Measurements from ENCODE around the gene CFAP45.
"Not testable (repeated sequence)": the region's sequence is repeated elsewhere in the genome, so short reads cannot be mapped to it uniquely, and the experiment has no call there.

CFAP45 gene

DNA sequence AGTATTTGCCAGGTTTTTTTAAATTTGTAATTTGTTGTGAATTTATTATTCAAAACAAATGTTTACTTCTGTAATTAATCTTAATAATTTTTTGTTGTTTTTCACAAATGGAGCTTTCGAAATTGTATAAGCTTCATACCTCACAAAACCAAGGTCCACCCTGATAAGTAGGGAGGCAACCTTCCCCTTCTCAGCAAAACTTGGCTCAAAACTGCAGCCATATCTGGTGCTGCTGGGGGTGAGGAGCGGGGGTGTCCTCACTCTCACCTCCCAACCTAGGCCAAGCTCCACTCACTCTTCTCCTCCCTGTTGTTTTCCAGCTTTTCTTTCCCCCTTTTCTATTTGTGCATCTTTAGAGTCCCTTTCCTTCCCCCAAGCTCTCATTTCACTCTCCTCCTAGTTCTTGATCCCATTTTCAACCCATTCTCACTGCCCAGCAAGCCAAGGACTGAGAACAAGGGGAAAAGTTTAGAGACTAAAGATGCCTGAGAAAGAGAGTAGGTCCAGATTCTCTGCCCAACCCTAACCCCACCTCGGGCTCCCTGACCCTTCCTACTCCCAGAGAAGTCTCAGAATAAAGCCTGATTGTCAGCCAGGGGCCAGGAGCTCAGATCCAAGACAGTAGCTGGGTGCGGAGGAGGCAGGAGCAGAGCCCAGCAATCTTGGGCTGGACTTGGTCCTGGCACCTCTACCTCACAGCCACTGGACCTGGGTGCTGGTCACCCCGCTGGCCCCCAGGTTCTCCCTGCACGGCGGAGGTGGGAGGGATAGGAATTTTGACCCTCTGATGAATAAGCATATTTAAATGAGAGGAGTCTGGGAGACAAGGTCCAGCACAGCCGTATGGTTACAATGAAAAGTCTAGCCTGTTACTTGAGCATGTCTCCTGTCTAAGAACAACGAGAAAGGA lies 8.3 kb upstream of the CFAP45 start:
- no peak for FAIRE-seq
- no peak for DNase-seq (ENCODE audit: low spot score)

DNA sequence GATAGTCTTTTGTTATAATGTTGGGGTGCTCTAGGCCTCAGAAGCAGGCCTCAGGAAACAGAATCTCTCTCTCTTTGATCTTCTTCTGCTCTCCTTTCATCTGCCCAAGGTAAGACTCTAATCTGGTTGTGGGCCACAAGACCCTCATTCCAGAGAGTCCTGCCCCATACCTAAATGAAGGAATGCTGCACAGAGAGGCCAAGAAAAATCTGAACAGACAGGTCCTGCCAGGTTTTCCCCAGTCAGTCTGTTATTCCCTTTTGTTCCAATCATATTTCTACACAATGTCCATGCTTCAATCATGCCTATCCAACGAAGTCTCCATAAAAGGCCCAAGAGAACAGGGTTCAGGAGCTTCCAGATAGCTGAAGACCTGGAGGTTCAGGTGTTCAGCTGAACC lies 7.0 kb upstream of the CFAP45 start:
- no peak for DNase-seq (ENCODE audit: low spot score)
- FAIRE-seq, result no peak

DNA sequence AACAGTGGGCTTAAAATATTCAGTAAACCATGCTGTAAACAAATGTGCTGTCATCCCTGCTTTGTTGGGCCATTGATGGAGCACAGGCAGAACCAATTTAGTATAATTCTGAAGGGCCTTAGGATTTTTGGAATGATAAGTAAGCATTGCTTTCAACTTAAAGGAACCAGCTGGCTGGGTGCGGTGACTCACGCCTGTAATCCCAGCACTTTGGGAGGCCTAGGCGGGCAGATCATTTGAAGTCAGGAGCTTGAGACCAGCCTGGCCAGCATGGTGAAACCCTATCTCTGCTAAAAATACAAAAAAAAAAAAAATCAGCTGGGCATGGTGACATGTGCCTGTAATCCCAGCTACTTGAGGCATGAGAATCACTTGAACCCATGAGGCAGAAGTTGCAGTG lies 4.1 kb upstream of the CFAP45 start:
- not testable (repeated sequence) for DNase-seq (ENCODE audit: low spot score); FAIRE-seq

DNA sequence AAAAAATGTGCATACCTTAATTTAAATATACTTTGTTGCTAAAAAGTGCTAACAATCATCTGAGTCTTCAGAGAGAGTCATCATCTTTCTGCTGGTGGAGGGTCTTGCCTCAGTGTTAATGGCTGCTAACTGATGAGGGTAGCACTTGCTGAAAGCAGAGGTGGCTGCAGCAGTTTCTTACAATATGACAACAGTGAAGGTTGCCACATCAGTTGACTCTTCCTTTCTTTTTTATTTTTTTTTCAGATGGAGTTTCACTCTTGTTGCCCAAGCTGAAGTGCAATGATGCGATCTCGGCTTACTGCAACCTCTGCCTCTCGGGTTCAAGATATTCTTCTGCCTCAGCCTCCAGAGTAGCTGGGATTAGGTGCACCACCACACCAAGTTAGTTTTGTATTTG lies 2.6 kb upstream of the CFAP45 start:
- no peak for FAIRE-seq
- no peak for DNase-seq (ENCODE audit: low spot score)

DNA sequence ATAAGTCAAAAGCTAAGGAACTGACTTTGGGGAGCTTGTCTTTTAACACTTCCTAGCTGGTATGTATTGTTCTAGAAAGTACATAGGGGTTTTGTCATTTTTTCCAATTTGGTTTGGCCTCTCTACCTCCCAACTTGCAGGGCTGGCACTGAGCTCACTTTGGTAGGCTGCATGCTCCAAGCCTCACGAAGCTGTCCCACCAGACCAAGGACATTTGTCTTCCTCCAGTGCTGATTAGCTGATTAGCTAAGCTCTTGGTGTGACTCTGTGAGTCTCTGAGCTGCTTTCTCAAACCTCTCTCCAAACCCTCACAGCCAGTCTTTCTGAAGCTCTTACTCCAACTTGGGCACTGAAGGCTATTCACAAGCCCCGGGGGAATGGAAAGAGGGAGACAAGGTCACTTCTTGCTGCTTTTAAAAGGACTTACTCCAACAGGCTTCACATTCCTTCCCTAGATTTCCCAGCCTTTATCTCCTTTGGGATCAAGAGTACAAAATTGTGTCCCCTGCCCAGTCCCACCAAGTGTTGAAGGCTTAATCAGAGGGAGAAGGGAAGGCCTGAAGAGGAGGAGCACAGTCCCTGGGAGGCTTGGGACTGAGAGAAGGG lies 893 bp upstream of the CFAP45 start:
- FAIRE-seq, result no peak
- no peak for DNase-seq (ENCODE audit: low spot score)

DNA sequence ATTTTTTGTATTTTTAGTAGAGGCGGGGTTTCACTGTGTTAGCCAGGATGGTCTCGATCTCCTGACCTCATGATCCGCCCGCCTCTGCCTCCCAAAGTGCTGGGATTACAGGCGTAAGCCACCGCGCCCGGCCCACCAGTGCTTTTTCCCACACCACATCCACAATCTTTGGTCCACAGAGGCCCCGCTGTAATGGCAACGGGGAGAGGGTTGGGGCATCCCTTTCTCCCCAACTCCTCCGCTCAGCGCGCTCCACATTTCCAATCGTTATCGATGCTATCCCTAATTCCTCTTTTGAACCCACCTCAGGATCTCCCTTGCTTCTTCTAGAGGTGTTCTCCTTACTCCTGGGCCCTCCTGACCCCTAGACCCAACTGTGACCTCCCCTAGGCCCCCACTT lies 331 bp downstream of the CFAP45 start:
- FAIRE-seq; DNase-seq (ENCODE audit: low spot score): not testable (repeated sequence)

DNA sequence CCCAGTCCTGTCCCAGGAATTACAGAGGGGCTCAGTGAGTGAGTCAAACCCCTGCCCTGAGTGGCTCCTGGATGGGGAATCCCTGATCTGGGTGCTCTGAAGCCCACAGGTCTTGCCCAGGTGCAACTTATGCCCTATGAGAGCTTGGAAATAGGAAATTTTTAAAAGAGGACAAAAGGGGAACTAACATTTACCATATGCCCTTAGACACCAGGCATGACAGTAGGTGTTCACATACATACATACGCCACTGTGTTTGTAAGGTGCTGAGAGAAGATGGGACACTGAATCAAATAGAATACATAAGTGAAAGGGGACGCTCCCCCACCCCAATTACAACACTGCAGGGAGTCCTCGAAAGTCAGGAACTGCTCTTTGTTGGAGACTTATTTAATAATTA lies 1.4 kb downstream of the CFAP45 start:
- no peak for FAIRE-seq
- DNase-seq (ENCODE audit: low spot score), result no peak

DNA sequence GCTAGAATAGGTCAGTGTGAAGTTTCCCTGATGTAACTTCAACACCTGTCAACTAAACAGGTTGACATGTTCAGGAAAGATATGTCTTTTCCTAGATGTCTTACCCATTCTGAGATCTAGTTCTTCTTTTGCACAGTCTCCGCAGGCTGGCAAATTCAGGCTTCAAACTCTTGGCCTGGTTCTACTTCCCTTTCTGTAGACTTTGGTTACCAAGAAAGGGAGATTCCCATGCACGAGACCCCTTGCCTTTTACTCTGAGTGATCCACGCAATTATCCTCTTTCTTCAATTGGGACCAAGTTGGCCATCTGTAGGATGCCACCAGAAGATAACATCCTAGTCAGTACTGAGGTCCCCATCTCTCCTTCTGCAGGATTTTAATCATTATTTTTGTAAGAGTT lies 2.0 kb downstream of the CFAP45 start:
- DNase-seq (ENCODE audit: low spot score), result no peak
- FAIRE-seq, result no peak

DNA sequence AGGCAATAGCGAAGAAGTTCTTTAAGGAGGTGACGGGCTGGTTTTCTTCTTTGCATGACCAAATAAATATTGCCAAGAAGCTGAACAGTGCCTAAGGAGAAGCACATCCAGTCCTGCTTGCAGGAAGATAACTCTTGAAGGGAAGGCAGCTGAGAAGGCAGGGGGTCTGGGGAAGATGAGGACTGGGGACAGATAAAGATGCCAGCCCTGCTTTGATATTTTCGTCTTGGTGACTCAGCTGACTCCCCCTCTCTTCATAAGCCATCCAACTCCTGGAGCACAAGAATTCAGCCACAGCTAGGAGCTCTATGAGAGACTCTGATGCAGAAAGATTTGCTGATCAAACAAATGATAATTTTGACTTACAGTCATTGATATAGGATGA lies 3.4 kb downstream of the CFAP45 start:
- no peak for FAIRE-seq
- no peak for DNase-seq (ENCODE audit: low spot score)

DNA sequence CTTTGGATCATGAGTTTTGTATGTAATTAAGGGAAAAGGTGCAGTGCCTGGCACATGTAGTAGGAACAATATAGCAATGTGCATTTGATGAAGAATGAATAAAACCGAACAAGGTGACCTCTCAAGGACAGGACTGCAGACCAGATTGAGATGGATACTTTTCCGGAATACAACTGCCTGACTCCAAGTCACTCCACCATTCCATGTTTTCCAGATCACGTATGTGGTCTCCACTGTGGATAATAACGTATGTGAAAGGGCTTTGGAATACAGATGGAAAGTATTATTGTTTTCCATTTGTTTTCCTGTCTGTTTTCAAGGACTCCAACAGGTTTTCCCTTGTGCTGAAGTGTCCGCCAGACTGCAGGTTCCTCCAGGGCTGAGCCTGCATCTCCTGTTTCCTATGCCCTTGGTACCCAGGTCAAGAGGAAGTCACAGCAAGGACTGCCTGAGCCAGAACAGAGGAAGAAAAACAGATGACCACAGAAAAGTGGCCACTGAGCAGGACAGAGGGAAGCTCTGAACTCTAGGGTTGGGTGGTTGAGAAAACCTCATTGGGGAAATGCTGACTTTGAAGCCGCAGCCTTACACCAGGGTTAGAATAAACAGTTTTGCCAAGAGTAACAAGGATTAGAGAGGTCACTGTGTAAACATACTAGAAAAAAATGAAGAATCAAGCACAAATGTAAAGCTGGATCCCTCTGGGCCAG lies 4.0 kb downstream of the CFAP45 start:
- no peak for FAIRE-seq
- no peak for DNase-seq (ENCODE audit: low spot score)

DNA sequence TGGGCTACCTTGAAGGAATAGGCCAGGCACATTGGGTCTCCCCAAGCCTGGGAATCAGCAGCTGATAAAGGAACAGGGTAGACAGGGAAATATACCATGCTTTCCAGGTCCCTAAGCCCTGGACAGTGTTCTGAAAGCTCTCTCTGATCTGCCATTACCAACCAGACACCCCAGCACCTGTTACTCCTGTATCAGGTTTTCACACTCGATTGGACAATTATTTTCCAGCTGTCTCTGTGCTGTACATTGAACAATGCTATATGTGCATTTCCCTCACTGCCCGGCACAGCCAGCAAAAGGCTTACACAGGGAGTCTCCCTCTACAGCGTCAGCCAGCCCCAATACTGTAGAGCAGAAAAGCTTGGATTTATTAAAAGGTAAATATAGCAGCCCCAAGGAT lies 4.7 kb downstream of the CFAP45 start:
- FAIRE-seq, result no peak
- DNase-seq (ENCODE audit: low spot score), result no peak

DNA sequence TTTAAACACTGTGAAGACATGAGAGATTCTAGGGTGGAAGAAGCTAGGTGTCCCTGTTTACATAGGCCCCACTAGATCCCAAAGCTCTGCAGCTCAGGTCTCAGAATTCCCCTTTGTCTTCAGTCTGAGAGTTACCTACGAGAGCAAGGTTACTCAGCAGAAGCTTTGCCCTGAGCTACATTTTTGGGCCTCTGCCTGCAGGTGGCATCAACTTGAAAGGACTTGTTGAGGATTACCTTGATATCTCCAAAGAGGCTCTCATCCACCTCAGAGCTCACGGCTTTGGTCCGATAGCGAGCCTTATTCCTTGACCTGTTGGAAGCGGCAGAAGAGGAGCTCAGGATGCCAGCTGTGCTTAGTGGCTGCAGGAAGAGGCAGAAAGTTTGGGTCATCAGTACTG lies 7.0 kb downstream of the CFAP45 start:
- DNase-seq (ENCODE audit: low spot score), result no peak
- FAIRE-seq, result no peak

DNA sequence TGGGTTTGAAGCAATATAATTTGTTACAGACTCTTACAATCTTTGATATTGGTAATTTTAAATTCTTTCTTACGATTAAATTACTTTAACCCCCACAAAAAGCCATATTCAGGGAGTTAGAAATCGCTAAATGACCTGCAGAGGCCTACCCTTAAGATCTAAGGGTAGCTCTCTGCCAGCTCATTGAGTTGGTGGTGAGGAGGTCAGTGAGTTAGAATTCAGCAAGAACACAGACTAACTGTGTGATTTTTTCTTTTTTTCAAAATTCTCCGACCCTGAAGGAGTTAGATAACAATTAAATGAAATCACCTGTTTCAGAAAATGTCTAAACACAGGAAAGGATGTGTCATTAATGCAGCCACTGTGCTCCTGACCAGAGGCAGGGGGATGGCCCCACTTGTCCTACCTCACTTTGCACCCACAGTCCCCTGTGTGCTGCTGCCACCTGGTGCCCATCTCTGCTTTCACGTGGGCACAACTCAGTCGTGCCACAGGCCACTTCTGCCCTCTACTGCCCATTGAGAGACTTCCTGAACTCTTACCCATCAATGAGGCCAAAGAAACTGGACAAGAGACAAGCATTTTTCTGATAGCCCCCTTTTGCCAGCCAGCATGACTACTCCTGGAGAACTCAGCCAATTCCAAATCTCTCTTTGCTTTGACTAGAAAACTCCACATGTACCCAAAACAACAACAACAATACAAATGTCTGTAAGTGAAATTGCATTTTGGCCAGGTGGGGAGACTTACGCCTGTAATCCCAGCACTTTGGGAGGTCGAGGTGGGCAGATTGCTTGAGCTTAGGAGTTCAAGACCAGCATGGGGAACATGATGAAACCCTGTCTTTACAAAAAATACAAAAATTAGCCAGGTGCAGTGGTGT lies 8.4 kb downstream of the CFAP45 start:
- DNase-seq (ENCODE audit: low spot score), result peak; percentile 83
- FAIRE-seq, result peak; percentile 95

DNA sequence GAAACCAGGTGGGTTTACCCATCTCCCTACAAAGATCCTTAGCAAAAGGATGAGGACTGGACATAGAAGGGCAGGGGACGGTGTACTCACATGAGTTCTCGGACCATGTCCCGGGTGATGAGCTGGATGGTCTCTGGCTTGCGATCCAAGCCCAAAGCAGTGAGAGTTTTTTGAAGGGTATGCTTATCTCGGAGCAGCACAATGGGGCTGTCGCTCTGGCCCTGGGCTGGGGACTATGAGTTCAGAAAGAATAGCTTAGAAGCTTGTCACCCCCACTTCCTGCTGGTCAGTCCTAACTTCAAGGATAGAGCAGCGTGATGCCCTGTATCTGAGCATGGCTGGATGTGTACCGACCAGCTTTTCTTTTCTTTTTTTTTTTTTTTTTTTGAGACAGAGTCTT lies 9.6 kb downstream of the CFAP45 start:
- no peak for DNase-seq (ENCODE audit: low spot score)
- no peak for FAIRE-seq

DNA sequence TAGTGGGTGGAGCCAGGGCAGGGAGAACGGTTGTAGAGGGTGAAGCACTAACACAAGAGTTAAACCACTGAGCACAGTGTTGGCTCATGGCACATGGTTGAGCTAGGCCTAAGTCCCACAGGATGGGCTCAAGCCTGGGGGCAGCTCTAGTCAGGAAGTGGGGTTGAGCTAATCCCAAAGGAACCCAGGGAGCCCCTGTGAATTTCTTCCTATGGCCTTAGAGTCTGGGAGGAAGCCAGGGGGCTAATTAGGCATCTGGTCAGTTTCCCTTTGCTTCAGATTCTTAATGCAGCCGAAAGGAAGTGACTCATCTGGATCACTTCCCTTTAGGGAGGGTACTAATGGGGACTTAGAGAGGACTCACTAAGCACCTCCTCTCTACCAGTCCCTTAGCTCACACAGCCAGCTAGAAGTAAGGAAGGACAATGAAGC lies 10.1 kb downstream of the CFAP45 start:
- FAIRE-seq, result no peak

DNA sequence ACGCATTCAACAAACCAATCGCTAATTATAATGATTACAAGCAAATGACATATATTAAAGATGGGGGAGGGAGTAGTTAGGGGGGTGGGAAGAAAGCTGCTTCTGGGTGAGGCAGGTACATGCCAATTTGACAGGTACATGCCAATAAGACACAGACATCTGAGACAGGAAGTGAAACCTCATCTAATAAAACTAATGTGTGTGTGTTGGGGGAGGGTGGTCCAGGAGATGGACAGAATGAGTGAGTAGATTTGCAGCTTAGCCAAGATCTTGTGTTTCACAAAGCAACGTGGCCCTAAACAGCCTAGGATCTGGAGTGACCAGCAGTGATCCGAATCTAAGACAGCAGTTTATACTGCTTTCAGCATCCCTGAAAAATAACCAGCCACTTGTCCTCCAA lies 10.8 kb downstream of the CFAP45 start:
- FAIRE-seq, result no peak
- no peak for DNase-seq (ENCODE audit: low spot score)

More for the DNA sequence above, 10.1 kb downstream of the CFAP45 start:
- DNase-seq (ENCODE audit: low spot score), result peak; percentile 77

DNA sequence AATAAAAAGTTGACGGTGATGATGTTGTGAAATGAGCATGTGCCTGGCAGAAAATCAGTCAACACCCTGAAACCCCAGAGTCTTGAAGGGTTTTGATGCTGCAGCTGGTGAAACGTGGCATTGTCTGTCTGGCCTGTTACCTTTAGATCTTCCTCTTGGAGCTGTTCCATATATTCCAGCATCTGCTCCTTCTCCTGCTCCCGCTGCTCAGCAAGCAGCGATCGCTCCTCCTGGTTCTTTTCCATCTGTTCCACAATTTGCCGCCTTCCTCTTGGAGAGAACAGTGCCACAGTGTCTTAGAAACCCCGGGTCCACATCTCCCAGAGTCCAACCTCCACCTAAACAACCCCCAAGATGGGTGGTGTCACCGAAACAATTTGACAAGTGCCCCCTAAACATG lies 15.7 kb downstream of the CFAP45 start:
- DNase-seq (ENCODE audit: low spot score), result no peak
- FAIRE-seq, result no peak

DNA sequence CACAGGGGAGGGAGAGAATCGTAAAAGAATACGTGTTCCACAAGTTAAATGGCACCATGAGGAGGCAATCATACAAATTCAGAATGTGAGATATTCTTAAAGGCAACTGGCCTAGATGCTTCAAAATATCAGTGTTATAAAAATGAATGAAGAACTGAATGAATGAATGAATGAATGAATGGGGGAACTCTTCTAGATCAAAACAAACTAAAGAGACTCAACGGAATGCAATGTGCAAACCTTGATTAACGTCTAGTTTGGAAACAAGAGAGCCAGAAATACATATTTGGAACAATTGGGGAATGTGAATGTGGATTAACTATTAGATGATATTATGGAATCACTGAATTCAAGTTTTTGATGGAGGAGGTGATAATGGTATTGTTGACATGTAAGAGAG lies 16.8 kb downstream of the CFAP45 start:
- FAIRE-seq, result no peak
- no peak for DNase-seq (ENCODE audit: low spot score)

DNA sequence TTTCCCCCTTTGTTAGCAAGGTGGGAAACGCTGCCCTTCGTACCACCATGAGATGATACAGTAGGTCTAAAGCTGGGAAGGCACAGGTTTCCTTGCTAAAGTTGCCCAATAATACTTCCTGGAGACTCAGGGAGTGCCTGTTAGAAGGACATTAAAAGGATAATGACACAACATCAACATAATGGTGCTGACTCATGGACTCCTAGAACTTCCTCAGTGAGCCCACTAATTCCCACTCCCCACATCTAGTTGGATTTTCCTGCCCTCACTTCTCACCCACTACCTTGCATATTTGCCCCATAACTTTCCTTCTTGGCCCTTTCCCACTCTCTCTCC lies 17.5 kb downstream of the CFAP45 start:
- FAIRE-seq, result no peak
- DNase-seq (ENCODE audit: low spot score), result no peak

DNA sequence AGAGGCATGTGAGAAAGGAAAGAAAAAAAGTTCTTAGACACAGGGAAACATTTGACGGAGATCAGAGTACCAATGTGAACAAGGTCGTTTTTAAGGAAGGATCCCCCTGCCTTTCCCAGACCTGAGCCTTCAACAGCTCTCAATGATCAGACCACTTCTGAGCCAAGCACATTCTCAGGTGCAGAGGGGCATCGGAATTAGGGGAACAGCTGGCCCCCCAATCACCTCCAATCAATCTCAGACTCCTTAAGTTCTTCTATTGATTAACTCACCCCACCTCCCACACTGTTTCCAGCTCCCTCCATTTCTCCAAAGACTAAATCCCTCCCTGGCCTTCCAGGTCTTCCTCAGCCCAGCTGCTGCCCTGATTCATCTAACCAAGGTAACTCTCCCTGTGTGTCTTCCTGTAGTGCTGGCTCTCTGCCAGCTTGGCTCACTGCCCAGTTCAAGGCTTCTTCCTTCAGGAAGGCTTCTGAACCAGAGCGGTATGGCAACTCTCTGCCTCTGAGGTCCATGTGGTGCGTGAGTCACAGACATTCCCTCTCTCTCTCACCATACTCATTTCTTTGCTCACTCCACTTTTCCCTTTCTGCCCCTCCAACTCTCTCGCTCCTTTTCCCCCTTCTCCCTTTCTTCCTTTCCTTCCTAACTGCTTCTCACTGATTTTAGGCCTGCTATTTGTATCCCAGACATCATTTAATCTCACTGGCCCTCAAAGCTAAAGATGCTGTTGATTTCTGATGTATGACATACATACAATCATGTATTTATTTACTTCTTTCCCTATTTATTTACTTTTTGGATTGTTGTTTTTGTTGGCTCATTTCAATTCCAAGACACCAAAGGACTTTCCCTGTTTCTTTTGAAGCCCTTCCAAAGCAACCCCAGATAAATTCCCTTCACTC lies 18.1 kb downstream of the CFAP45 start:
- FAIRE-seq, result no peak
- peak; percentile 91 for DNase-seq (ENCODE audit: low spot score)

Measured in urothelium cell line (cell line).